ENCODE measurements around the gene ROBO1.

The ROBO1 gene

DNA sequence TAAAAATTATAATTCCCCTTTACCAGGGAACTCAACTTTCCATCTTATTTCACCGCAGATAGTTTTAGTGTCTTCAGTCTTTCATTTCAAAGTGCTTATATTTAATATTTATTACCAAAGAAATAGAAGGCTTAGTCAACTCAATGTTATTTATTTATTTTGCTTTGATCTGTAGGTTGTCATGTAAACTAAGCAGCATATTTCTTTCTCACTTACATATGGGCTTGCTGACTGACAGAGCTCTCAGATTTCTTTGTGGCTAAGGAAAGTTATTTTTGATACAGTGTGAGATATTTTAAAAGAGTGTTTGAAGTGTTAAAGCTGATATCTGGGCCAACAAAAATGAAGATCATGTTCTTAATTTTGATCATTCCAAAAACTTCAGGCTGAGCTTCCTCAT, 331.4 kb downstream of the ROBO1 start:
- DNase-seq: no peak

DNA sequence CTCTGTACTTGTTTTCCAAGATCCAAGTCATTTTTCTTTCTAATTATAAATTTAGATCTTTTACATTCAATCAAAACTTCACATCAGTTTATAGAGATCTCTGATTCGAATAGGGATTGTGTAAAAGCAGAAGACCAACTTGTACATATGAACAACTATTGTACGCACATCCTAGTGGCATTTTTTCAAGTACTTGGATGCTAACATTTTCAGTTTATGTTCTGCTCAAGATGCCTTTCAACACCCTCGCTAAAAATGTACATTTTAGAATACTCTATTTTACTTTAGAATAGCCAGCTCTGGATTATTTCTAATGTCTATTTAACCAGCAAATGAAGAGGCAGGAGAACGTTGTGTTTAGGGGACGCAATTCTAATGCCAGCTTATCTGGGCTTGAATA, 340.7 kb downstream of the ROBO1 start:
- no peak for DNase-seq

- no peak for DNase-seq
Measured at GRCh38 chr3:79424811-79425210, 343.0 kb downstream of the ROBO1 start.

GRCh38 chr3:79423417-79423816, 344.4 kb downstream of the ROBO1 start:
- DNase-seq: no peak

DNA sequence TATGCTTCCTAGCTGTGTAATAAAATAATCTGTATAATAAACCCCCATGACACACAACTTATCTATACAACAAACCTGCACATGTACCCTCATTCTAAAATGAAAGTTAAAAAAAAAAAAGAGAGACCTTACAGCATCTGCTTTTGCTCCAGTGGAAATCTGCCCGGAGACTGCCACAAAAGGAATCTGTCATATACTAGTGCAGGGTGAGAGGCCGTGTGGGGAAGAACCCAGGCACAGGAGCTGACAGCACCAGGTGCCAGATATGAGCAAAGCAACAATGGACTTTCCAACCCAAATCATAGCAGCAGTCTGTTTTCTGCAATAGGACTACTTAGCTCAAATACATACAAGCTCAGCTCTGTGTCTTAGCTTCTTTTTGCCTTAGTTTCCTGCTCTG, 346.5 kb downstream of the ROBO1 start:
- DNase-seq: no peak

GRCh38 chr3:79418855-79419621, 348.8 kb downstream of the ROBO1 start:
- no peak for DNase-seq

DNA sequence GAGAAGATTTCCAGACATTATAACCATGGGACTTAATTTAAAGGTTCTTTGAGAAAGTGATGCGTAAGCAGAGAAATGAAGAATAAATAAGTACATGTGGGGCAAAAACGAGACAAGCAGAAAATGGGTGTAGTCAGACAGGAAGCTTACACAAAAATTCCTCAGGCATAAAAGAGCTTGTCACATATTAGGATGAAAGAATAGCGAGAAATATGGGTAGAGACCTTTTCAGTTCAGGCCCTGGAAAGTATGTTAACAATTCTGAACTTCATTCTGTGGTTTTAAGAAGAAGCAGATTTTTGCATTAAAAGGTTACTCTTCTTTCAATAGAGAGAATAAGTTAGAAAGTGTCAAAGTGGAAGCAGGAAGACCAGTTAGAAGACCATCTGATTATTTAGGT, 352.4 kb downstream of the ROBO1 start:
- no peak for DNase-seq

DNA sequence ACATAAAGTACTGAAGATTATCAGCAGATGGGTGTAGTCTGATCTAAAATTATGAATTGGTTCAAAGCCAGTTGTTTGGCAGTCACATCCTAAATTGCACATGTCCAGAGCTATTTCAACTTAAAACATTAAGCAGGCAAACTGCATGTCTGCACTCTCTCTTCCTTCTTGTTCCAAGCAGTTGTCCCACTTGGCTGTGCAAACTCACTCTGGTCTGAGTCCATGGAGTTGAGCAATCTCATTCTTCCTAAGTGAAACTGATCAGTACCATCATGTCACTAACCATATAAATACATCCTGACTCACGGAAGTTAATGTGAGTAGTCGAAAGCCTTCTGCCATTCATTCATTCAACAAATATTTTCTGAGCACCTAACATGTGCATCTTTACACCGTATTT, 353.0 kb downstream of the ROBO1 start:
- no peak for DNase-seq

GRCh38 chr3:79414035-79414434, 353.8 kb downstream of the ROBO1 start:
- no peak for DNase-seq

GRCh38 chr3:79412537-79412936, 355.3 kb downstream of the ROBO1 start:
- no peak for DNase-seq

GRCh38 chr3:79410617-79411016, 357.2 kb downstream of the ROBO1 start:
- no peak for DNase-seq

DNA sequence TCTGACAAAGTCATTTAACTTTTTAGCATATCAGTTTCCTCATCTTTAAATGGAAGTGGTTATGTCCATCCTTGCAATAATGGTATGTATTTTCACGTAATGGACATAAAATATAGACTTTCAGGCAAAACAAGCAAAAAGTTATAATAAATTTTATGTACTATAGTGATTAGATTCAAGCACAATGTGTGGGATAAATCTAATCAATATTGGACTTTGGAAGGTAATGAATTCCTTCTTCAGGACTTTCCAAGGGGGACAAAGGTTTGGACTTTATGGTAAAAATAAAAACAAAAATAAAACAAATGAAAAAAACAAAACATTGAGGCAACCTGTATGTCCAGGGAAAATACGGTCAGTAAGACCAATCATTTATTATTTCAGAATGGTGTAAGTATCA, 357.7 kb downstream of the ROBO1 start:
- DNase-seq: no peak

DNA sequence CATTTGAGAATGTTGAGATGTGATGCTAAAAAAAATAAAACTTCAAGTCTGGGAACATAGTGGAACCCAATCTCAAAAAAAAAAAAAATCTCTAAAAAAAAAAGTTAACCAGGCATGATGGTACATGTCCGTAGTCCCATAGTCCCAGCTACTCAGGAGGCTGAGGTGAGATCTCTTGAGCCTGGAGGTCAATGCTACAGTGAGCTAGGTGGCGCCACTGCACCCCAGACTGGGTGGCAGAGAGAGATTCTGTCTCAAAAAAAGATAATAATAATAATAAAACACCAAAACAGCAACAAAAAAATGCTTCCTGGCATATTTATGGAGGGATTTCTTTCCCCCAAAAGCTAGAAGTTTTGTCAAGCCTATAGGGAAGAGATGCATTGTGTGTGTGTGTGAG, 361.6 kb downstream of the ROBO1 start:
- DNase-seq: no peak

DNA sequence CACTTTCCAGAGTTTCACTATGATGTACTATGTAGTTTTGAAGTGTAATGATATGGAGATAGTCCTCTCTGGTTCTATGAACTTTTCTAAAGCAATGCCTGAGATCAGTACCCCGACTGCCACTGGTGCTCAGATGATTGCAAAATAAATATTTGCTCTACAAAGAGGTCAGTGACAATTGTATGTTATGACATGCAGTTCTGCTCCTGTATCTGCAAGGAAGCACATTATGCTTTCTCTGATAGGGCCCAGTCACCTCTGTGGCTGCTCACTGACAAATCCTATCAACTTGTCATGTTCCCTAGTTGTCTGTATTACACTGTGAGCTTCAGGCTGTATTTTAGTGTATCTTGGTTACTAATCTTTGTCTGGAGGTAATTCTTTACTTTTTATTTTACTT, 362.6 kb downstream of the ROBO1 start:
- no peak for DNase-seq

DNA sequence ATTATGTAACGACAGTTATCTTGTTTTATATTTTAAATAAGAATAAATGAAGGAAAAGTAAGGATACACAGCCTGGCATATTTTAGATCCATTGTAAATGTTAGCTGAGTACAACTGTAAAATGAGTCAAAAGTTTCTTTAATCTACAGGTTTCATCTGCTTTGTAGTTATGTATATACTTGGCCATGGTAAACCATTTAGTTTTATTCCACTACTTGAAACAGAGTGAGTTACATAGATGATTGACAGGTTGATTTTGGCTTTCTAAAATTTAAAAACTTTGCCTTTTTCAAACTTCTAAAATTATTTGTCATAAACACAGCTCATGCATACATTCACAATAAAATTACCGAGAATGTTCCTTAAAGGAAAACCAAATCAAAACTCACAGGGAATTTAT, 371.2 kb downstream of the ROBO1 start:
- DNase-seq: no peak

DNA sequence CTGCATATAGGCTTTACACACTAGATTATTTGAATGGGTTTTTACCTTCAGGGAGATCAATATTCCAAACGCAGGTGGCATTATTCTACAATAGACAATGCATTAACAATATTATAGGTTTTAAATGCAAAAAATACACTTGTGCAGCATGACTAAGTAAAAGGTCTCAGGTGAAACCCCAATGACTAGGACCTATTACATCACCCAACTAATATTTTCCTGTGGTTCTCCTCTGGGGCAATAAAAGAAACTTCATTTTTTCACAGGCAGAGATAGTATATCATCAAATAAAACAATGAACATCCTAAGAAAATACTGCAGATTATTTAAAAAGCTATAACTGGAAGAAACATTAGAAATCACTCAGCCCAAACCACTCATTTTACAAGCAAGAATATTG, 375.3 kb downstream of the ROBO1 start:
- no peak for DNase-seq

DNA sequence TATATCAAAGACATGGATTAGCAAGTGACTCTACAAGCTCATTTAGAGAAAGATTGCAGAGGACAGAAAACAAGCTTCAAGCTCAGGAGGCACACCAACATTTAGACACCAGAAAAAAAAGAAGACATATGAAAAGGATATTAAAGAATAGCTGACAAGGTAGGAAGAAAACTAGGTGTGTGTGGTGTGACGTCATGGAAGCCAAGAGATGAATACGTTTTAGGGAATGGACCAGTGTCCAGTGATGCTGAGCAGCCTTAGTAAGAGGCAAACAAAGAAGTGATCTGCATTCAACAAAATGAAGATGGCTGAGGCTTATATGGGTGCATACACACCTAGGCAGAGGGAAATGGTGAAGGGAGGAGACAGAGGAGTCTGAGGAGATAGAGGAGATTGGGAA, 377.4 kb downstream of the ROBO1 start:
- DNase-seq: no peak

- no peak for DNase-seq
Measured at GRCh38 chr3:79385211-79385610, 382.6 kb downstream of the ROBO1 start.

DNA sequence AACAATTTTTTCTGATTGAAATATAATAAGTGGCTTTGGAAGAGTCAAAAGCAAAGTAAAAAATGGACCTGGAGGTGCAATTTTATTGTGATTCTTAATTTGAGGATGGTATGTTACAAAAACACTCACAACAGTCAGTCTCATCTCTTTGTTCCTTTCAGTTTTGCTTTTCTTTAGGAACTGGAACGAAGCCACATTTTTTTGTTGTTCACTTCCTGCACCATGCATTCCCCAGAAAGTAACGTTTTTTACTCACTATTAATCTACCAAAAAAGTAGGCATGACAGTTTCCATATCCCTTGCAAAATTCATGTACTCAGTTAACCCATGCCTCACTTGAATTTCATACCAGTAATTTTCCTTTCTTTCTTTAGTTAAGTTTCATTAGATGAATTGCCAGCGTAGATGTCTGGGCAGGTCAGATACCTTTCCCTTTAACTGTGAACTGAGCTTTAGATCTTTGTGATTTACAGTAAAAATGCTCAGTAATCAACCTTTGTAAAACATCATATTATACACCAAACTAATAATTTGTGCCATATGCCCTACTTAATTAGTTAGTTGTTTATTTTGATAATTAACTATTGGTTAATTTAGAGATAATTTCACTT, 384.3 kb downstream of the ROBO1 start:
- no peak for DNase-seq

DNA sequence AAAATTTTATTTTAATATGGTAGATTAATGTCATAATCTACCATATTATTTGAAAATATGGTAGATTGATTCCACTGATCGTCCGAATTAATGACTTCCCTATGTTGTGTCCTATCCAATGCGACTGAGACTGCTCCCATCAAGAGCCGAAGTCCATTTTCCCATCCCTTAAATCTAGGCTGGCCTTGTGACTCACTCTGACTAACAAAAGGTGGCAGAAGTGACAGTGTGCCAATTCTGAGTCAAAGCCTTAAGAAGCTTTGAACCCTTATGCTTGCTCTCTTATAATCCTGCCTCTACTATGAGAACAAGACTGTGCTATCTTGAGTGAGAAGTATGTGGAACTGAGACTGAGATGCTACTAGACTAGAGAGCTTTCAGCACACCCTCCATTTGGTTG, 387.2 kb downstream of the ROBO1 start:
- no peak for DNase-seq

GRCh38 chr3:79378064-79378463, 389.7 kb downstream of the ROBO1 start:
- no peak for DNase-seq

GRCh38 chr3:79369306-79369705, 398.5 kb downstream of the ROBO1 start:
- DNase-seq: no peak

- no peak for DNase-seq
Measured at GRCh38 chr3:79368403-79368802, 399.4 kb downstream of the ROBO1 start.

GRCh38 chr3:79367803-79368202, 400.0 kb downstream of the ROBO1 start:
- DNase-seq: no peak

- DNase-seq: no peak
Measured at GRCh38 chr3:79367066-79367465, 400.7 kb downstream of the ROBO1 start.

Measured in NCI-H1092 (cell line).